Measurements from ENCODE around the gene BABAM2.

- no peak for TF ChIP-seq CTCF (IDR thresholded peaks at IDR 0.05)
- no peak for TF ChIP-seq POLR2A (IDR thresholded peaks at IDR 0.05)
These were observed 204.2 kb downstream of the BABAM2 start for GRCh38 chr2:28094739-28095138.

Data from thyroid gland (tissue), 4 donors.